Calu3 (cell line): ENCODE measurements around the gene SOHLH1. TPM values are rescaled to one million over a fixed set of nuclear protein-coding genes. Genes with fewer than 3 reads are reported as not detected.
"Not testable (repeated sequence)": the region's sequence is repeated elsewhere in the genome, so short reads cannot be mapped to it uniquely, and the experiment has no call there.

Source experiments
- BruUV-seq: library from RNA; stranded (reverse); fragments of 400-500 nt; replicated peaks from 2 replicates; lab custom pipeline; 2021; lab: Mats Ljungman, UMichigan
- CTCF ChIA-PET: fragments of 300-600 bp; sonication (Branson Sonifier 250); formaldehyde crosslinking; loops from one replicate; lab custom pipeline; 2022; ENCODE audit warnings: antibody characterized with exemption; lab: Charles Lee
- DNase-seq: peaks from one replicate; pipeline ENCODE4 v3.0.0; 2022
- H3K27ac Mint-ChIP-seq: one replicate; pipeline ENCODE4 v1.8.0; 2022; ENCODE audit warnings: mixed read lengths; ENCODE audit not compliant: unreplicated experiment
- H3K27me3 Mint-ChIP-seq: one replicate; pipeline ENCODE4 v1.8.0; 2022; ENCODE audit warnings: mixed read lengths; ENCODE audit not compliant: unreplicated experiment
- H3K36me3 Mint-ChIP-seq: one replicate; pipeline ENCODE4 v1.8.0; 2022; ENCODE audit warnings: mild to moderate bottlenecking, moderate library complexity, mixed read lengths; ENCODE audit not compliant: insufficient read depth, unreplicated experiment
- H3K4me1 Mint-ChIP-seq: one replicate; pipeline ENCODE4 v1.8.0; 2022; ENCODE audit warnings: mild to moderate bottlenecking, low read depth, mixed read lengths; ENCODE audit not compliant: unreplicated experiment
- H3K4me3 Mint-ChIP-seq: one replicate; pipeline ENCODE4 v1.8.0; 2022; ENCODE audit warnings: mild to moderate bottlenecking, low read depth, moderate library complexity, mixed read lengths; ENCODE audit not compliant: unreplicated experiment
- H3K9me3 Mint-ChIP-seq: one replicate; pipeline ENCODE4 v1.8.0; 2022; ENCODE audit warnings: low read depth, mixed read lengths; ENCODE audit not compliant: unreplicated experiment
- intact Hi-C: fragments of 100-400 bp; cut with micrococcal nuclease; formaldehyde crosslinking; loops from one replicate; pipeline ENCODE4 v1.10.0; 2022; ENCODE audit not compliant: unreplicated experiment
- total RNA-seq: library from RNA; stranded (reverse); gene quantifications from 2 replicates; pipeline ENCODE4 v1.2.3, GENCODE V29; 2022
- TF ChIP-seq, protein P1 (sequence below): fragments of 200-600 bp; IDR thresholded peaks from one replicate; pipeline ENCODE4 v1.8.0; 2022; ENCODE audit warnings: antibody characterized with exemption; ENCODE audit not compliant: unreplicated experiment

Gene SOHLH1
- total RNA-seq, 1 experiment from 2014 or later, result not detected

DNA sequence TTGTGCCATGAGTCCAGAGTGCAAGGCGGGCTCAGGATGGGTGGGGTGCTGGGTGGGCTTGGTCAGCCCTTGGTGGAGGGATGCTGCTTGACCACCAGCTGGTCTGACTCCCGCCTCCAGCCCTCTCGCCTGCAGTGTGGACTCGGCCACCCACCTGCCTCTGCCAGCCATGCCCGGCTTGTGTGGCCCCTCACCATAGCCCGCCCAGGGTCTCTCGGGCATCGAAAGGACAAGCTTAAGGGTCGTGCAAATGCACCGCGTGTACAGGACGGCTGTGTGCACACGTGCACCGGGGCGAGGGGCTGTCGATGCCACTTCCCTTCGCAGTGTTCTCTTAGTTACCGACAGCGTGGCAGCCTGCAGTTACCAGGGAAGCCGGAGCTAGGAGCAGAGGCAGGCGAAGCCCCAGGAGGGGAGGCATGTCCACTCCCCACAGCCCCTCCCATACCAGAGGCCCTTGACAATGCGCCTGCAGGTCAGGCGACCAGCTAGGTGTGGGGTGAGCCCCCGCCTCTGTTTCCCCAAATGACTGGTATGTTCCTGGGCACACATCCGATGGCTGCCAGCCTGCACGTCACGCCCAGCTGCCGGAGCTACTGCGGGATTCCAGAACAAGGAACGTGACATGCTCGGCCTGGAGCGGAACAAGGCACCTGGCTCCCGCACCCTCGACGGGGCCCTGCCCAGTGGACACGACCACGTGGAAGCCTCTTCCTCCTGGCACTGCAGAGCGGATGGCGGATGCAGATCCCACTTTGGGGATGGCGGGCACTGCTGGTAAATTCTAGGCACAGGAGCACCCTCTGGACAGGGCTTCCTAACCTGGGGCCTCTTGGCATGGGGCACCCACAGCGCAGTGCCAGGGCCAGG is 28.3 kb downstream of the SOHLH1 start:
- Mint-ChIP-seq H3K9me3 (no peaks in the 10 kb centered on the region), H3K27me3 (peaks cover 55% of the 10 kb centered on the region), H3K4me3 (no peak overlapping the region), H3K4me1 (no peaks in the 10 kb centered on the region), H3K27ac (no peak overlapping the region), H3K36me3 (no peaks in the 10 kb centered on the region)
- no peak for DNase-seq
- intact Hi-C loops, result no loop called here
- CTCF ChIA-PET, result no interaction called here
- TF ChIP-seq, protein P1, sequence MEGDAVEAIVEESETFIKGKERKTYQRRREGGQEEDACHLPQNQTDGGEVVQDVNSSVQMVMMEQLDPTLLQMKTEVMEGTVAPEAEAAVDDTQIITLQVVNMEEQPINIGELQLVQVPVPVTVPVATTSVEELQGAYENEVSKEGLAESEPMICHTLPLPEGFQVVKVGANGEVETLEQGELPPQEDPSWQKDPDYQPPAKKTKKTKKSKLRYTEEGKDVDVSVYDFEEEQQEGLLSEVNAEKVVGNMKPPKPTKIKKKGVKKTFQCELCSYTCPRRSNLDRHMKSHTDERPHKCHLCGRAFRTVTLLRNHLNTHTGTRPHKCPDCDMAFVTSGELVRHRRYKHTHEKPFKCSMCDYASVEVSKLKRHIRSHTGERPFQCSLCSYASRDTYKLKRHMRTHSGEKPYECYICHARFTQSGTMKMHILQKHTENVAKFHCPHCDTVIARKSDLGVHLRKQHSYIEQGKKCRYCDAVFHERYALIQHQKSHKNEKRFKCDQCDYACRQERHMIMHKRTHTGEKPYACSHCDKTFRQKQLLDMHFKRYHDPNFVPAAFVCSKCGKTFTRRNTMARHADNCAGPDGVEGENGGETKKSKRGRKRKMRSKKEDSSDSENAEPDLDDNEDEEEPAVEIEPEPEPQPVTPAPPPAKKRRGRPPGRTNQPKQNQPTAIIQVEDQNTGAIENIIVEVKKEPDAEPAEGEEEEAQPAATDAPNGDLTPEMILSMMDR, result no peak
- no TSS peak for BruUV-seq

DNA sequence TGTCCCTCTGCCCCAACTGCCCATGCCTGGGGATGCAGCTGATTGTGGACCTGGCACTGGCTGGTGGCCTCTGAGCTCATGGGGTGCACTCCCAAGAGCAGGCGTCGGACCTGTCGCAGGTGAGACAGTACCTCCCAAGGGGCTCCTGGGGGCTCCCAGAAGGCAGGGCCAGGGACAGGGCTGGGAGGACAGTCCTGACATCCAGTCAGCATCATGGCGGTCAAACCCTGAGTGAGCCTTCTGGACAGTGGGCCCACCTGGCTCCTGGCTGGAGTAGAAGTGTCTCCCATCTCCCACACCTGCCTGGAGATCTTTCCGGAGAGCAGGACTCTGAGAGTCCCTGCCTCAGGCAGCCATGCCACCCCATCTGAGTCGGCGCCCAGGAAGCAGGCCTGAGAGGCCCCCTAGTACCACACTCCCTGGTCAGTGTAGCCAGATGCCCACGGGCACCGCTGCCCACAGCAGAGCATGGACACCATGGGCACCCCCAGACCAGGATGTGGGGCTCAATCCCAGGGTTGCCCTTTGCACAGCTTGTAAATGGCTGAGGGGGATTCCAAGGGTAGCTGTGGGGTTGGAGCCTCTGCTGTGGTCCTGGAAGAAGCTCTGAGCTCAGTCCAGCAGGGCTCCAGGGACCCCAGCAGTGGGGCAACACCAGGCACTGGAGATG is 29.5 kb downstream of the SOHLH1 start:
- H3K27ac Mint-ChIP-seq, result no peak overlapping the region
- BruUV-seq, result no TSS peak
- no peaks in the 10 kb centered on the region for H3K9me3 Mint-ChIP-seq
- peaks cover 66% of the 10 kb centered on the region for H3K27me3 Mint-ChIP-seq
- TF ChIP-seq, protein P1, result no peak
- CTCF ChIA-PET, result no interaction called here
- no peaks in the 10 kb centered on the region for H3K4me1 Mint-ChIP-seq
- H3K4me3 Mint-ChIP-seq, result no peak overlapping the region
- H3K36me3 Mint-ChIP-seq, result no peaks in the 10 kb centered on the region
- intact Hi-C loops, result no loop called here
- no peak for DNase-seq

DNA sequence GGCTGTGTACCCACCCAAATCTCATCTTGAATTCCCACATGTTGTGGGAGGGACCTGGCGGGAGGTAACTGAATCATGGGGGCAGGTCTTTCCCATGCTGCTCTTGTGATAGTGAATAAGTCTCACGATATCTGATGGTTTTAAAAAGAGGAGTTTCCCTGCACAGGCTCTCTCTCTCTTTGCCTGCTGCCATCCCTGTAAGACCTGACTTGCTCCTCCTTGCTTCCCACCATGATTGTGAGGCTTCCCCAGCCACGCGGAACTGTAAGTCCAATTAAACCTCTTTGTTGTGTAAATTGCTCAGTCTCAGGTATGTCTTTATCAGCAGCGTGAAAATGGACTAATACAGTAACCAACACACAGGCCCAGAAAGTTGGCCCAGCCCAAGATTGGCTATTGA is 30.3 kb downstream of the SOHLH1 start:
- peaks cover 66% of the 10 kb centered on the region for H3K27me3 Mint-ChIP-seq
- H3K9me3 Mint-ChIP-seq, BruUV-seq, intact Hi-C loops, H3K4me1 Mint-ChIP-seq, H3K4me3 Mint-ChIP-seq, CTCF ChIA-PET, H3K27ac Mint-ChIP-seq, DNase-seq, H3K36me3 Mint-ChIP-seq: not testable (repeated sequence)

DNA sequence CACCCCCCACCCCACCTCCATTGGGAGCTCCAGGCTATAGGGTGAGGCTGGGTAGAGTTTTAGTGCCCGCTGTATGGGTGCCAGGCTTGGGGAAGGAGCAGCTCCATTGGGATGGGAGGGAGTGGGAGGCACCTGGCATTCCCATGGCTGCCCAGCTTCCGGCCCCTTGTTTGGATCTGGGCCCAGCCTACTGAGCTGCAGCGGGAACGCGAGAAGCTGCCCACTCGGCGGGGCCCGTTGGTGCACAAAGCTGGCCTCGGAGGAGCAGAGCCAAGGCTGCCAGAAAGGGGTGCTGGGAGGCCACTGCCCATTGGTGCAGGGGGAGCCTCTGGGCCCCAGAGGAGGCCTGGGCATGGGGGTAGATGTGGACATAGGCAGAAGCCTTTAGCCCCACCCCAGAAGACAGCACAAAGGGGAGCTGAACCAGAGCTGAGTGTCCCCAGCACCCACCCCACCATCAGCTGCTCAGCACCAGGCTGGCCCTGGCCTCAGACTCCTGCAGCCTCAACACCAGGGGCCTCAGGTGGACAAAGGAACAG is 31.7 kb downstream of the SOHLH1 start:
- no TSS peak for BruUV-seq
- no peaks in the 10 kb centered on the region for H3K9me3 Mint-ChIP-seq
- no peak overlapping the region for H3K4me3 Mint-ChIP-seq
- CTCF ChIA-PET, result no interaction called here
- no peak for DNase-seq
- intact Hi-C loops, result no loop called here
- no peaks in the 10 kb centered on the region for H3K36me3 Mint-ChIP-seq
- no peaks in the 10 kb centered on the region for H3K4me1 Mint-ChIP-seq
- TF ChIP-seq, protein P1, result no peak
- peaks cover 55% of the 10 kb centered on the region for H3K27me3 Mint-ChIP-seq
- H3K27ac Mint-ChIP-seq, result no peak overlapping the region
